ENCODE results near the gene SPTAN1.
"Not testable (repeated sequence)": the region's sequence is repeated elsewhere in the genome, so short reads cannot be mapped to it uniquely, and the experiment has no call there.

Gene SPTAN1

GRCh38 chr9:128634111-128634510 is 81.7 kb downstream of the SPTAN1 start:
- DNase-seq: no peak

GRCh38 chr9:128634651-128635262 is 82.4 kb downstream of the SPTAN1 start:
- DNase-seq: no peak

- no peak for DNase-seq
These were observed 83.1 kb downstream of the SPTAN1 start for GRCh38 chr9:128635266-128636023.

GRCh38 chr9:128636024-128636390 is 83.6 kb downstream of the SPTAN1 start:
- DNase-seq: no peak

- no peak for DNase-seq
These were observed 84.5 kb downstream of the SPTAN1 start for GRCh38 chr9:128636556-128637530.

GRCh38 chr9:128637656-128638055 is 85.3 kb downstream of the SPTAN1 start:
- DNase-seq: no peak

GRCh38 chr9:128638580-128638979 is 86.2 kb downstream of the SPTAN1 start:
- DNase-seq: no peak

- DNase-seq: no peak
These were observed 88.2 kb downstream of the SPTAN1 start for GRCh38 chr9:128640603-128641002.

GRCh38 chr9:128642675-128643245 is 90.4 kb downstream of the SPTAN1 start:
- no peak for DNase-seq

GRCh38 chr9:128643519-128644300 is 91.3 kb downstream of the SPTAN1 start:
- DNase-seq: no peak

- DNase-seq: peak; percentile 65
These were observed 95.8 kb downstream of the SPTAN1 start for GRCh38 chr9:128648206-128648605.

- DNase-seq: no peak
These were observed 99.4 kb downstream of the SPTAN1 start for GRCh38 chr9:128651798-128652197.

GRCh38 chr9:128653908-128654307 is 101.5 kb downstream of the SPTAN1 start:
- DNase-seq: no peak

GRCh38 chr9:128654481-128654880 is 102.1 kb downstream of the SPTAN1 start:
- no peak for DNase-seq

GRCh38 chr9:128656416-128657343 is 104.3 kb downstream of the SPTAN1 start, which contains the start of gene DYNC2I2:
DYNC2I2 (minus strand) TSS chr9:128656847; CDS start chr9:128656726, 121 bp downstream.
- peak; percentile 98 for DNase-seq

- no peak for DNase-seq
These were observed 104.9 kb downstream of the SPTAN1 start for GRCh38 chr9:128657344-128657704.

GRCh38 chr9:128657796-128658195 is 105.4 kb downstream of the SPTAN1 start:
- DNase-seq: no peak

- not testable (repeated sequence) for DNase-seq
These were observed 114.1 kb downstream of the SPTAN1 start for GRCh38 chr9:128666481-128666941.

- DNase-seq: no peak
These were observed 117.4 kb downstream of the SPTAN1 start for GRCh38 chr9:128669786-128670185.

GRCh38 chr9:128675382-128675781 is 123.0 kb downstream of the SPTAN1 start:
- no peak for DNase-seq

GRCh38 chr9:128677794-128678193 is 125.4 kb downstream of the SPTAN1 start:
- DNase-seq: no peak
